Glomerular visceral epithelial cell (primary cell): ENCODE data around the gene MAPK8IP3.

Source experiments
- DNase-seq: peaks from one replicate; pipeline ENCODE4 v3.0.0-alpha.2; 2016; ENCODE audit errors: extremely low spot score

MAPK8IP3 gene

GRCh38 chr16:1809281-1809801 lies 103.3 kb downstream of the MAPK8IP3 start:
- no peak for DNase-seq

GRCh38 chr16:1810106-1810505 lies 104.1 kb downstream of the MAPK8IP3 start:
- no peak for DNase-seq

GRCh38 chr16:1810536-1810935 lies 104.5 kb downstream of the MAPK8IP3 start:
- DNase-seq: no peak

GRCh38 chr16:1812732-1813163 lies 106.8 kb downstream of the MAPK8IP3 start:
- DNase-seq: no peak

GRCh38 chr16:1815461-1815860 lies 109.5 kb downstream of the MAPK8IP3 start:
- no peak for DNase-seq

- no peak for DNase-seq
These were observed 110.6 kb downstream of the MAPK8IP3 start for GRCh38 chr16:1816396-1817275.

DNA sequence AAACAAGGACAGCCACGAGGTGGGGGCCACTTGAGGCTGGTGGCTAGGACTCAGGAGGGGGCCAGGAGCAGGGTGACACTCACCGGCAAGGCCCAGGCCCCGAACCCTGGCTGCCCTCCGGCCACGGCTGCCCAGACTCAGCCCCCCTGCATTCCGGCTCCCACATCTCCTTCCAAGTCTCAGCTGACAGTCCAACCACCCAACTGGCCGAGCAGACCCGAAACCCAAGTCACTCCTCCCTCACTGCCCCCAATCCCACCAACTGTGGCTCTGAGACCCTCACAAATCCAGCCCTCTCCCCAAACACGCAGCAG lies 111.2 kb downstream of the MAPK8IP3 start:
- DNase-seq: no peak

- no peak for DNase-seq
These were observed 111.7 kb downstream of the MAPK8IP3 start for GRCh38 chr16:1817716-1818115.

DNA sequence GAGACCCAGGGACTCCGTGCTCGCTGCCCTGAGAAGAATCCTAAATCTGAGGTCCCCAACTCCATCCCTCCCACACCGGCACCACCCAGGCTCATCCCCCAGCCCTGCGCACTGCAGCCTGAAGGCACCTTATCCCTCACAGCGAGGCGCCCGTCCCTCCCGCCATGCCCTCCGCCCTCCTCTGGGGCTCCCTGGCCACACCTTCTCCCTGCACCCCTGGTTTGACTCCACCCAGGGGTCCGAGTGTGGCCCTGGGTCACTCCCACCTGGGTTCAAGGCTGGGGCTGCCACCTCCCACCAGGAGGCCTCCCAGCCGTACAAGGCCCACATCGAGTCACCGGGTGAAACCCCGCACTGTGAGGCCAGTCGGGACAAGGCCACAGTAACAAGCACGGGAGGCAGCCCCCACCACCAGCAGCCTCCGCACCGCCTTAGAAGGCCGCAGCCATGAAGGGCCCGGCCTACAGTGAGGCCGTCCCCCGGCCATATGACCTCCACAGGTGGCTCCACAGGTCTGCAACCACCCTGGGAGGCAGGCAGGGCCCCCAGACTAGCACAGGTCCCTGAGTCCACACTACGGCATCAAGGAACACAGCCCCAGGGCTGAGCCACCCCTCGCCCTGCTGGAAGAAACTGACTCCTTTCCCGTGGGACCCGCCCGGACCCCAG lies 112.3 kb downstream of the MAPK8IP3 start:
- DNase-seq: no peak

DNA sequence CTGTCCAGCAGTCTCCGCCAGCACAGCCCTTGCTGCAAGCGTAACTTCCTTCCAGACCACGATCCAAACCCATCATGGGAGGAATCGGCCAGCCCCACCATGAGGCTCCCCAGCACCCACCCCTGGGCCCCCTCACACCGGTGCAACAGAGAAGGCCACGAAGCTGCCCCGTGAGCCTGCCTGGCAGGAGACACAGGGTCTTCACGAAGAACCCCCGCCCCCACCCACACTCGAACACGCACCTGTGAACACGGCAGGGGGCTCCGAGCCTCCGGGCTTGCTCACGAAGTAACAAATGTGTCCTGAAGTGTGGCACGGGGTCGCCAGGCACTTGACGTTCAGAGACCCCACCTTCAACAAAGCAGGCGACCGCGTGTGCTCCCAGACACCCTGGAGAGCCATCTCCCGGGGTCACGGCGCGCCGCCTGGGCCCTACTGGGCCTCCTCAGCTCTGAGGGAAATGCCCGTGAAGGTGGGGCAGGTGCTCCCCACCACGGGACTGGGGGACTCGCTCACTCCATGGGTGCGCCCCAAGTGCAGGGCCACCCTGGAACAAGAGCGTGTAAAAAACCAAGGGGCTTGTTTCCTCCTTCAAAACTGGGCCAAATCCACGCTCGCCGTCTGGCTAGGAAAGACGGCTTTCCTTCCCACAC lies 113.0 kb downstream of the MAPK8IP3 start:
- DNase-seq: no peak

DNA sequence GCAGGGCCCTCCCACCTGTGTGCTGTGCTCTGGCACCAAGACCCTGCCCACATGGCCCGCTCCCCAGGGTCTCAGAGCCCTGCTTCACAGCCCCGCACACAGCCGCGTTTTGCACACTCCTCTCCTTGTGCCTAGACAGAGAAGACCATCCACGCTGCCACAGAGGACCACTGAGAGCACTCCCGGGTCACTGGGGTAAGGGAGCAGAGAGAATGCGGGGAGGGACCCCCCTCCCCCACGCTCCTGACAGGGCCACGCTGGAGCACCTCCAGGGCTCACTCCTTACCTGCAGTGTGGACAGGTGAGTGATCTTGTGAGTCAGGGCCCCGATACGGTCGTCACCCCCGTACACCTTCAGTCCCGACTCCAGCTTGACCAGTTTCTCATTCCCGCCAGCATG lies 113.6 kb downstream of the MAPK8IP3 start:
- DNase-seq: no peak
